Esophagus squamous epithelium (tissue), 5 donors: ENCODE data around the gene DSCAML1. TPM values are rescaled to one million over a fixed set of nuclear protein-coding genes. Genes with fewer than 3 reads are reported as not detected.

ENCODE experiments used
- DNase-seq: peaks from one replicate; lab custom pipeline; 2025; lab: John Stamatoyannopoulos, UW
- H3K27ac ChIP-seq, 4 donors: fragments of 200-600 bp; sonication (generic); one replicate each; pipeline ENCODE4 v1.5.1; 2016 to 2019; ENCODE audit warnings: mild to moderate bottlenecking in 1 of 4
- H3K27me3 ChIP-seq, 4 donors: fragments of 200-600 bp; sonication (generic); 1 replicate in 3 of 4; 2 replicates in 1 of 4; pipeline versions ENCODE4 v1.5.1 to v1.6.0; 2017 to 2021; ENCODE audit warnings: antibody characterized with exemption in 1 of 4
- H3K36me3 ChIP-seq, 3 donors: fragments of 200-600 bp; sonication (generic); one replicate each; pipeline ENCODE4 v1.5.1; 2016 to 2019
- H3K4me1 ChIP-seq, 3 donors: fragments of 200-600 bp; sonication (generic); one replicate each; pipeline ENCODE4 v1.5.1; 2017 to 2019
- H3K4me3 ChIP-seq, 4 donors: fragments of 200-600 bp; sonication (generic); 1 replicate in 3 of 4; 2 replicates in 1 of 4; pipeline ENCODE4 v1.5.1; 2016 to 2019; ENCODE audit warnings: mild to moderate bottlenecking in 2 of 4, moderate library complexity in 1 of 4
- H3K9me3 ChIP-seq, 3 donors: fragments of 200-600 bp; sonication (generic); one replicate each; pipeline ENCODE4 v1.5.1; 2016 to 2019
- CTCF ChIP-seq, 6 experiments: fragments of 450-650 bp in 4 of 6; fragments of 200-600 bp in 2 of 6; sonication (generic) in 2 of 6; IDR thresholded peaks; one replicate each; pipeline ENCODE4 v1.5.1; 2016 to 2019; ENCODE audit warnings: antibody characterized with exemption in 6 of 6, mild to moderate bottlenecking in 4 of 6, moderate library complexity in 4 of 6
- POLR2A ChIP-seq, 4 donors: fragments of 450-650 bp; IDR thresholded peaks; one replicate each; pipeline ENCODE4 v1.6.1; 2017; ENCODE audit warnings: antibody characterized with exemption in 4 of 4, mild to moderate bottlenecking in 4 of 4, moderate library complexity in 3 of 4
- WGBS, 2 donors: methylation state at CpG; one replicate each; pipeline ENCODE4 v1.1.5; 2018; 5-methylcytosine and 5-hydroxymethylcytosine counted together
- intact Hi-C: fragments of 100-400 bp; cut with DNase I; formaldehyde crosslinking; loops from one replicate; pipeline ENCODE4 v1.15.0; 2022
- total RNA-seq, 4 donors: library from RNA; depleted of rRNA; stranded (reverse); fragments of >200 nt; gene quantifications; one replicate each; pipeline ENCODE4 v1.1.0, GENCODE V29; 2016
- donor health status: DM: yes; HTN: yes; CAD: no.

Gene DSCAML1
- total RNA-seq, 4 donors from 2014 or later, result 0.04 to 0.19 TPM; not detected in 2

GRCh38 chr11:117613521-117613920, 183.5 kb downstream of the DSCAML1 start:
- Histone ChIP-seq H3K4me1 (no peaks in the 10 kb centered on the region), H3K27me3 (peaks cover 0 to 50% (median 0%) of the 10 kb centered on the region in 4 donors), H3K9me3 (no peaks in the 10 kb centered on the region), H3K27ac (no peak overlapping the region), H3K4me3 (no peak overlapping the region), H3K36me3 (no peaks in the 10 kb centered on the region)
- WGBS, 2 donors, result 25 to 54% methylated on average over 3 to 6 of the region's 6 CpGs
- no peak for DNase-seq
- TF ChIP-seq CTCF (IDR thresholded peaks at IDR 0.05) (no peak), POLR2A (IDR thresholded peaks at IDR 0.05) (no peak)
- intact Hi-C loops, result no loop called here

- 65 to 69% methylated on average over 5 to 7 of the region's 7 CpGs for WGBS, 2 donors
- intact Hi-C loops, result no loop called here
- H3K27me3 ChIP-seq, result peaks cover 0 to 54% (median 0%) of the 10 kb centered on the region in 4 donors
Measured at GRCh38 chr11:117612177-117612576, 184.8 kb downstream of the DSCAML1 start.

DNA sequence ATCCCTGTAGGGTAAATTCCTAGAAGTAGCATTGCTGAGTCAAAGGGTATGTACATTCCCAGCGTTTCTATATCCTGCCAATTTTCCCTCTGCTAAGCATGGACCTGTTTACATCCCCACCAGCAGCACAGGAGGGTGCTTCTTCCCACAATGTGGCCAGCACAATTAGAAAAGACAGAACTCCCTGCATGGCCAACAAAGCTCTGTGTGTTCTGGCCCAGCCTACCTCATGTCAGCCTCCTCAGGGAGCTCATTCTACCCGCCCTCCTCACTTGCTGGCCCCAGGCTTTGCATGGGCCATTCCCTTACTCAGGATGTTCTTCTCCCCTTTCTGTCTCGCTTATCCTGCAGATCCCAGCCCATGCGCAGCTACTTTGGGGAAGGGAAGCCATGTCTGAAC, 186.1 kb downstream of the DSCAML1 start:
- intact Hi-C loops, result no loop called here

More at GRCh38 chr11:117612177-117612576, 184.8 kb downstream of the DSCAML1 start:
- no peaks in the 10 kb centered on the region for H3K9me3 ChIP-seq
- DNase-seq, result no peak
- no peak overlapping the region for H3K27ac ChIP-seq
- H3K36me3 ChIP-seq, result no peaks in the 10 kb centered on the region
- H3K4me3 ChIP-seq, result no peak overlapping the region
- no peak for TF ChIP-seq POLR2A (IDR thresholded peaks at IDR 0.05)
- TF ChIP-seq CTCF (IDR thresholded peaks at IDR 0.05), result no peak
- H3K4me1 ChIP-seq, result no peaks in the 10 kb centered on the region

DNA sequence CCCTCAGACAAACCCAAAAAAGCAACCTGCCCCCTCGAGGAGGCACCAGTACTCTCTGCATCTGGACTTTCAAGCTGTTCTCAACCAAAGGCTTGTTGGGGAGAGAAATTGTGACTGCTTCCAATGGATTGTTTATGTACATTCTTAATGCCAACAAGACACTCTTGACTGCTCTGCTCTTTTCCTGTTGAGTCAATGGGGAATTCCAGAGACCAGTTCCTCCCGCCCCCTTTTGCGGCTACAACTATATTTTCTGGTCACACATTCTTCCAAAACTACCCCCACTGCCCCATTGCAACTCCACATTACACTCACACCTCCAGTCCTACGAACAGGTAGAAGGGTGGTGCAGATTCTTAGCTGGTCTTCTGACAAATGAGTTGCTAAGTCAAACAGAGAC, 187.0 kb downstream of the DSCAML1 start:
- no peaks in the 10 kb centered on the region for H3K36me3 ChIP-seq
- no peaks in the 10 kb centered on the region for H3K9me3 ChIP-seq
- peaks cover 0 to 65% (median 0%) of the 10 kb centered on the region in 4 donors for H3K27me3 ChIP-seq
- no peaks in the 10 kb centered on the region for H3K4me1 ChIP-seq
- intact Hi-C loops, result no loop called here
- DNase-seq, result no peak
- WGBS, 2 donors, result 41 to 43% methylated on average over 4 of the region's 4 CpGs
- TF ChIP-seq POLR2A (IDR thresholded peaks at IDR 0.05) (no peak), CTCF (IDR thresholded peaks at IDR 0.05) (no peak)
- no peak overlapping the region for H3K4me3 ChIP-seq
- H3K27ac ChIP-seq, result no peak overlapping the region

More for the DNA sequence above, 186.1 kb downstream of the DSCAML1 start:
- H3K4me1 ChIP-seq, result no peaks in the 10 kb centered on the region
- no peak for DNase-seq
- WGBS, 2 donors, result 74 to 76% methylated on average over 4 of the region's 4 CpGs
- no peak overlapping the region for H3K4me3 ChIP-seq
- peaks cover 0 to 64% (median 0%) of the 10 kb centered on the region in 4 donors for H3K27me3 ChIP-seq
- TF ChIP-seq CTCF (IDR thresholded peaks at IDR 0.05) (no peak), POLR2A (IDR thresholded peaks at IDR 0.05) (no peak)
- H3K36me3 ChIP-seq, result no peaks in the 10 kb centered on the region
- H3K9me3 ChIP-seq, result no peaks in the 10 kb centered on the region
- H3K27ac ChIP-seq, result no peak overlapping the region

DNA sequence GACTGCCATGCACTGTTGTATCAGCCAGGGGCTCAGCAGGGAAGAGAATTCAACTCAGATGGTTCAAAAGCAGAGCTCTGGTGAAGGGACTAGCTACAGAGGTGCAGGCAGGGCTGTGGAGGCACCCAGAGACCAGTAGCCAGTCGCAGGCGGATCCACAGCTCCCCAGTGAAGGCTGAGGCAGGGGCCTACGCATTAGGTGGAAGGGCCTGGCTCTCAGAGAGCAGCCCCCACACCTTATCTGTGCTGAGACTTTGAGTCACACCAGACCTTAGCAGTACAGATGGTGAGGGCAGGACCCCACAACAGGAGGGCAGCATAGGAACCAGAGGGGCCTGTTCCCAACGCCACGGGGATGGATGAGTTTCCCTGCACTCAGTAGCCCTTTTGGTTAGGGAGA, 189.6 kb downstream of the DSCAML1 start:
- intact Hi-C loops, result no loop called here
- Histone ChIP-seq H3K4me3 (no peak overlapping the region), H3K27me3 (peaks cover 0 to 54% (median 0%) of the 10 kb centered on the region in 4 donors), H3K4me1 (no peaks in the 10 kb centered on the region), H3K9me3 (no peaks in the 10 kb centered on the region), H3K36me3 (no peaks in the 10 kb centered on the region), H3K27ac (no peak overlapping the region)
- DNase-seq, result no peak
- no peak for TF ChIP-seq CTCF (IDR thresholded peaks at IDR 0.05)
- TF ChIP-seq POLR2A (IDR thresholded peaks at IDR 0.05), result no peak
- 77 to 84% methylated on average over 4 to 5 of the region's 5 CpGs for WGBS, 2 donors
